Prostate gland (tissue), 2 donors: ENCODE data around the gene SEPTIN8.

Experiments
- CTCF ChIP-seq, 4 experiments: fragments of 200-600 bp in 2 of 4; fragments of 450-650 bp in 2 of 4; sonication (generic) in 2 of 4; IDR thresholded peaks; 1 replicate in 3 of 4; 2 replicates in 1 of 4; pipeline ENCODE4 v1.5.1; 2016 to 2019; ENCODE audit warnings: antibody characterized with exemption in 4 of 4, mild to moderate bottlenecking in 2 of 4, moderate library complexity in 2 of 4
- POLR2A ChIP-seq: fragments of 450-650 bp; IDR thresholded peaks from one replicate; pipeline ENCODE4 v1.6.1; 2016; ENCODE audit warnings: antibody characterized with exemption, mild to moderate bottlenecking
- POLR2AphosphoS5 ChIP-seq: sonication (generic); formaldehyde crosslinking; IDR thresholded peaks from one replicate; pipeline ENCODE4 v1.6.1; 2017; ENCODE audit warnings: antibody characterized with exemption

GRCh38 chr5:132764051-132764450 lies 13.0 kb downstream of the SEPTIN8 start:
- no peak for TF ChIP-seq CTCF (IDR thresholded peaks at IDR 0.05)
- TF ChIP-seq POLR2AphosphoS5, result no peak
- TF ChIP-seq POLR2A, result no peak
